ENCODE measurements around the gene PALLD. TPM values are rescaled to one million over a fixed set of nuclear protein-coding genes. Genes with fewer than 3 reads are reported as not detected.

Gene PALLD
- total RNA-seq, 1 experiment from 2014 or later, result 176 TPM

DNA sequence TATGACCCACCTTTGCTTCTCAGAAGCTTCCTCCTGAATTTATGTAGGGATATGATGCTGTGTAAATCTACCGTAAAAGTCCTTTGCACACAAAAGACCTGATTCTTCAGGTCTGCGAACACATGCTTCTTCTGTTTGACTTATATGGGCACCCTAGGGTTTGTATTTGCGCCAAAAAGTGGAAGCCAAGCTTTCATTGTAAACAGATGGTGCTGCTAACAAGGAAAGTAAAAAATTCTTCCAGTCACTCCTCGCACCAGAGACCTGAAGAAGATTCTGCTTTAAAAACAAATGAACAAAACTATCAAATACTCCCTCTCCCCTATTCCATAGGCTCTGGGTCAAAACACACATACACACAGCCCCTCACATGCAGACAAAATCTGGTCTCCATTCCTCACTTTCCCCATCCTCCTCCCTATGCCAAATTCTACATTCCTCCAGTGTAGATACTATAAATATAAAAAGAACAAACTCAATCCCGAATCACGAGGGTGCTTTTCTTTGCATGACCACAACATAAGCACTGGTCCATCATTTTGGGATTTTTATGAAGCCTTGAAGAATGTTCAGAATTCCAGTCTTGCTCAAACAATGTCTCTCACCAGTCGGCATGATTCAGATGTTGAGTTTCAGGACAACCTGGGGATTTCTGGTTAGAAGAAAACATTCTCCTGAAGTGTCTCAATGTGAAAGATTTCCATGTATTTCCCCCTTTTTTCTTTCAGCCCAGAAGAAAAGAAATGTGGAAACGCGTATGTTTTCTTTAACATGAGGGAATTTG, 125.1 kb downstream of the PALLD start:
- DNase-seq (ENCODE audit: low read depth), result peak; percentile 95

DNA sequence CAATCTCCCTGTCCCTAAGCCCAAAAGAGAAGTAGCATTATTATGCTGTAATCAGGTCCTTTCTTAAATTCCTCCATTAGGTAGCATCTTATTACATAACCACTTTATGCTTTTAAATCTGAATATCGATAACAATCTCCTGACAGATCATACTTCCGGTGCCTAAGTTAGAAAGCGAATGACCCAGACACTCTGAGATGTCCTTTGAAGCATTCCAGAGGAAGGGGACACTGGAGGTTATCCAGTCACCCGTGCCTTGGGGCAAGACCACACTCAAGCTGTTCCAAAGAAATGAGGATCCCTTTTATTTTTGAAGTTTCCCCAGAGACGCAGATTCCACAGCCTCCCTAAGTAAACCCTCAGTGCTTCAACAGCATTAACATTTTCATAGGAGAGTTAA, 125.7 kb downstream of the PALLD start:
- no peak for DNase-seq (ENCODE audit: low read depth)

DNA sequence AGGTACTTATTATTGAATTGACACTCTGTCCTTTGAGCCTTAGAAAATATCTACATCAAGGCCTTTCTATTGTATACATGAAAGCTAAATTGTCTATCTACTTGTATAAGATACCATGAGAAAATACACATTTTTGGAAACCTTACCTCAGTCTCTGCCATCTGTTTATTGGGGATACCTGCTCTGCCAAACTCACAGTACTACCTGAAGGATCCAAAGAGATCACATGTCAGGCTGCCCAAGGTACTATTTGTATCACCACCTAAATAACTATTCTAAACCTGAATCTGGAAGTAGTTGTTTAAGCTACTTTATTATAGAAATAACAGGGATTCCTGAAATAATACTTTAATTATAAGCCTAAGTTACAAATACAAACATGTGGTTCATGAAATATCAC, 126.2 kb downstream of the PALLD start:
- no peak for DNase-seq (ENCODE audit: low read depth)

DNA sequence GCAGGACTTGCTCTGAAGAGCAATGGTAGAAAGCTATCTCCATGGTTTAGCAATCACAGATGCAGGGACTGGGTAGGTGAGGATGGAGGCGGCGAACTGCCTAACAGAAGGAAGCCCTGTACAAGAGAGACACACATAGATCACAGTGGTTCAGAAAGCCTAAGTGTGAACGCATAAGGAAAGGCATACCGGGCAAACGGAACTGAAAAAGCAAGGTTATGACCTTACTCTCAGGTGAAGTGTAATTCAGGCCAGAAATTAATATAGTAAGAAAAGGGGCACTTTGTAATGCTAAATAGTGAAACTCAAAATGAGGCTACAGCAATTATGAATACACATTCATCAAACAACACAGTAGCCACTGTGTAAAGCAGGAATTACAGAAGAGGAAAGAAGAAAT, 126.6 kb downstream of the PALLD start:
- DNase-seq (ENCODE audit: low read depth), result no peak

DNA sequence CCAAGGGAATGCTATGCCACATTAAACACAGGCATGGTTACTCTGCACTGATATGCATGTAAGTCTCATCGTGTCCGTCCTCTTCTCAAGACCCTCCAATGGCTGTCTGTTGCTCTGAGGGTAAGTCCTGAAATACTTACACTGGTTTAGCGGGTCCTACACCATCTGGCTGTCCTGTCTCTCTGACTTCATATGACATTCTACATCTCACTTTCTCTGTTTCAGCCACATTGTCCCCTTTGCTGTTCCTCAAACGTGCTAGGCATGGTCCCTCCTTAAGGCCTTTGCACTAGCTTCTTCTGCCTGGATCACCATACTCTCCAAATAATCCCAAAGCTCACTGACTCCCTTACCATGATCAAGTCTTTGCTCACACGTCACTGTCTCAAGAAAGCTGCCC, 131.4 kb downstream of the PALLD start:
- DNase-seq (ENCODE audit: low read depth), result no peak

DNA sequence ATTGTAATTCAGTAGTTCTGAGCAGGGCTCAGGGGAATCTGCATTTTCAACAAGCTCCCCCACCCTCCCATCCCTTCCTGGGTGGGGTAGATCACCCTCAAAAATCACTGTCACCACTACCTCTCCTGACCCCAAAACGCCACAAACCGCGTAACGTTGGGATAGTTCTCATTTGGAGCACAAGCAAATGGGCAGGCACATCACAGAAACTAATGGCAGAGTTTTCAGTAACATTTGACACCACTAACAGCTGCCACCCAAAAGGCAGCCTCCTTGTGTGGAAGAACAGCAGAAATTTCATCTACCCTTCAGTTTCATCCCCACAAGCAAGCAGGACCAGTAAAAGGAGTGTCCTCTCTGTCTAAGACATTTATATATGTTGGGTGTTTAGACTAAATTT, 132.7 kb downstream of the PALLD start:
- peak; percentile 84 for DNase-seq (ENCODE audit: low read depth)

DNA sequence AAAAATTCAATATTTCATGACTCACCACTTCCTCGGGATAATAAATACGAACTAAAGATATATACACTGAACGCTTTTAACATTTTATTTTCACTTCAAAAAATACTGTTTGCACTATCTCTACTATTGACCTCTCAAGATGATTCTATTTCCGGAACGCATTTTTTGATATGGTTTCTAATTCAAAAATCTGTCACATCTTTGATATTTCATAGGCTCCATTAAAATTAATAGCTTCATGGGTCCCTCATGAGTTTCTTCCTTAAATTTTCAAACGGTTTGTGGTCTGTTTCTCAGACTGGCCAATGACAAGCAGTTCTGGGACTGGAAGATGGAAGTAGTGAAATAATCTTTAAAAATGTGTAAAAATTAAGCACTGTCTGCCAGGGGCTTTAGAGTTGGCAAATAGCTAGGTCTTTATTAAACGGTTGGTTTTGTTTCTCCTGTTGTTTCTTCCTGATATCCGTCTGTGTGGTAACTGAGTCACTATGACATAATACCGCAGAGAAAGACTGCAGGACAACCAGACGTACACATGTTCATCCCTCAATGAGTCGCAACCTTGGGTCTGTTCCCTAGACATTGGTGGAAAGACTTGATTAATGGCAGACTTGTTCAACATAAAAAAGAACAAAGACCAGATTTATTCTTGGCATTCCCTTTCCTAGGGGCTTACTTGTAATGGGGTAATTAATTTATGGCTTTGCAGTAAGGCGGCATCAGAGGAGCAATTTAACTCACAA, 133.8 kb downstream of the PALLD start:
- DNase-seq (ENCODE audit: low read depth), result peak; percentile 97

DNA sequence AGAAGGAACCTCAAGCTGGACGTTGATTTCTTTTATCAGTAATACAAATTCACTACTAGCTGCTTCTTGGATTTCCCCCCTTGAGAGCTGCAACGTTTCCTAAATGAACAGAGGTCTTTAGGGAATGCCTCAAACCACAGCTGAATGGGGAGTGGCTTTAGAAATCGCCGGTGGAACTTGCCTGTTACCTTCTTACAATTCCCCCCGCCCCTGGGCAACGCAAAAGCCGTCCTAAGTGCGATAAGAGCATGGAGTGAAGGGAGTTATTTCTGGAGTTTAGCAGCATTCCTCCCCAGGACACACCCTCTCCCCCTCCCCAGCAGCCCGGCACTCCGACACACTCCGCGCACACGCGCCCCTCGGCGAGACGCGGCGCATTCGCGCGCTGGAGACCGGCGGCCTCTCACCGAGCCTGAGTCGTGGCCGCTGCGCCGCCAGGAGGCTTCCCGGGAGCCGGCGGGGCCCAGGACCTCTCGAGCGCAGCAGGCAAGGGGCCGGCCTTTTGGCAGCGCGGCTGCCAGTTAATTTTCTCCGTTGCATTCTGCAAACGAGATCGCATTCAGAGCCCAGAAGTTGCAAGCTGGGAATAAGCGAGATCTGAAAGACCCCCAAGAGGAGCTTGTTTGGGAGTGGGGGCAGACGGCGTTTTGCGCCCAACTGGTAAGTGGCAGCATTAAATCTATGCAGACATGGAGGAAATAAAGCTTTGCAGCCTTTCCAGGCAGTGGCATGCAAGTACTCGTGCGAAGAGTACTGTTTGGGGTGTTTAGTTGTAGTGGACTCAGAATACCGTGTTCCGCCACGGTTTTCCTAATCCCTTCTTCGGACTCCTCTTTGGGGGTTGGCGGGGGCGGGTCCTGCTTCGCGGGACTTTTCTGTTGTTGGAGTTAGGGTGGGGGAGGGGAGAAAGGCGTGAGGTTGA, 134.7 kb downstream of the PALLD start:
- peak; percentile 88 for DNase-seq (ENCODE audit: low read depth)

DNA sequence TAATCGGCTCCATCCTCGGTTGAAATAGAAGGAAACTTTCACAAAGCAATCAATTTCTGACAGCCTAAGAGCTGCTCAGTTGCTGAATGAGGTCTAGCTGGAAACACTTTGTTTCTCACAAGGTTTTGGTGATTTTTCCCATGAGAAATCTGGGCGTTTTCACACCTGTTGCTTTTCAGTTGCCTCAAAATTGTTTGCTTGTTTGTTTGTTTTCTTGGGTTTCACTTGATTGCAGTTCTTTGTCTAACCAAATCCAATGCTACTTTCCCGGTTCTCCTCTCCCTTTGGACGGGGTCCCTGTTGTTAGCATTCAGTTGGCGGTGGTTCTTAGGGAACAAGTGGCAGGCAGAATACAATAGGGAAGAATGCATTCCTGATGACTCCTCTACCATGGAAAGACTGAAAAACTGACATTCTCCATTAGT, 135.5 kb downstream of the PALLD start:
- peak; percentile 60 for DNase-seq (ENCODE audit: low read depth)

DNA sequence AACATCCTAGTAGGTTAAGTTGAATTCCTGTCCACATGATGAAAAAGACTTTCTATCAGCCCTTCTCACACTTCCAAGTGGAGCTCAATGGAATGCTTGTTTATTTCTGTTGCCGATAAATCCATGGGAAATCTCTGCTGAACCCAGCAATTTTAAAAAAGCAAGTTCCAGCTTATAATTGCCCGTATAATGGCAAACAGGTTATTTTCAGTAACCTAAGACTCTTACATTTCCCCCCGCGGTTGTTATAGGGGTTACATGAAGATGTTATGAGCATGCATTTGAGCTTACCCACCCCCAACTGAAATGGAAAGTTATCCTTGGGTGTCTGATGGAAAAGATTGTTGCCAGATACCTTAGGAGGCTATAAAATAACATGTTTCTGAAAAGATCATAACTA, 136.2 kb downstream of the PALLD start:
- peak; percentile 64 for DNase-seq (ENCODE audit: low read depth)

DNA sequence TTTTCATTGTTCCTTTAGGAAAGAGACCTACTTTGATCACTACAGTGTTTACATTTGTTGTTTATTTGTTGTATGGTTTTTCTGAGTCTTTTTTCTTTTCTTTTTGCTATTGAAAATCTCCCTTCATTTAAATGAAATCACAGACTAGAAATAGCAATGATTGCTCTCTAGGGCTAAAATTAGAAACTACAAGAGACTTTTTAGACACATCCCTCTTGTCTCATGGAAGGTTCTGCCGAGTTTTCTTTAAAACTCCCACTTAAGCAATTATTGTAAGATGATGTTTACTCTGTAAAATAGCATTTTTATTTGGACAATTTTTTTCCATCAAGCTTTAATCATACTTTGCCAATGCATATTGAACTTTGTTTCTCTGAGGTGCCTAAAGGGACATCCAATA, 136.6 kb downstream of the PALLD start:
- no peak for DNase-seq (ENCODE audit: low read depth)

DNA sequence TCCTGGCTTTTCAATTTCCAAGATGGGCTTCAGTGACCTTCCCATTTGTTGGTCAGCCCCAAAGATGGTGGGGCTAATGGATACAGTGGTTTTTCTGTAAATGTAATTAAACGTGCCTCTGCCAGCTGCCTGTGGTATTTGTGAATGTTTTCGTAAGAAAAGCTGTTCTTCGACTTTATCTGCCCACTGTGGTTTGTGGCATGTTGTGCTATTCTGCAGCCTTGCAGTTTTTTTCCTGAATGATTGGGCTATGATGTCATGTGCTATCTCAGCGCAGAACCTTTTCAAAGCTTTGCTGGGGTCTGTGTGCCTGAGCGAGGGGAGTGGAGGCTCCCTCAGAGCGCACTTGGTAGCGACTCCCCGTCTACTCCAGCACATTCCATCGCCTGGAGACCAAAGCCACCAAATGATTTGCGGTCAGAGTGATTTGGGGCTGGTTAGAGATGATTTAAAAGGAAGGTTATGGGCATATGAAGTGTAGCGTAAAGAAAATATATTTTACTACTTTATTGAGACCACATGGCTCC, 137.5 kb downstream of the PALLD start:
- peak; percentile 99 for DNase-seq (ENCODE audit: low read depth)

DNA sequence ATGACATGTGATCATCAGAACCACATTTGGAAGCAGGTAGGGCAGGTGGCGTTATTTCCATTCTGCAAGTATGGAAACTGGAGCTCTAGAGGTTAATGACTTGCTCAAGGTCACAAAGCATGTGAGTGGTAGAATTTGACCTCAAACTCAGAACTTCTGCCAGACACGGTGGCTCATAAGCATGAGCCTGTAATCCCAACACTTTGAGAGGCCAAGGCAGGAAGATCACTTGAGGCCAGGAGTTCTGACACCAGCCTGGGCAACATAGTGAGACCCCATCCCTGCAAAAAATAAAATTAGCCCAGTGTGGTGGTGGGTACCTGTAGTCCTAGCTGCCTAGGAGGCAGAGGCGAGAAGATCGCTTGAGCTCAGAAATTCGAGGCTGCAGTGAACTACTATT, 139.2 kb downstream of the PALLD start:
- no peak for DNase-seq (ENCODE audit: low read depth)

DNA sequence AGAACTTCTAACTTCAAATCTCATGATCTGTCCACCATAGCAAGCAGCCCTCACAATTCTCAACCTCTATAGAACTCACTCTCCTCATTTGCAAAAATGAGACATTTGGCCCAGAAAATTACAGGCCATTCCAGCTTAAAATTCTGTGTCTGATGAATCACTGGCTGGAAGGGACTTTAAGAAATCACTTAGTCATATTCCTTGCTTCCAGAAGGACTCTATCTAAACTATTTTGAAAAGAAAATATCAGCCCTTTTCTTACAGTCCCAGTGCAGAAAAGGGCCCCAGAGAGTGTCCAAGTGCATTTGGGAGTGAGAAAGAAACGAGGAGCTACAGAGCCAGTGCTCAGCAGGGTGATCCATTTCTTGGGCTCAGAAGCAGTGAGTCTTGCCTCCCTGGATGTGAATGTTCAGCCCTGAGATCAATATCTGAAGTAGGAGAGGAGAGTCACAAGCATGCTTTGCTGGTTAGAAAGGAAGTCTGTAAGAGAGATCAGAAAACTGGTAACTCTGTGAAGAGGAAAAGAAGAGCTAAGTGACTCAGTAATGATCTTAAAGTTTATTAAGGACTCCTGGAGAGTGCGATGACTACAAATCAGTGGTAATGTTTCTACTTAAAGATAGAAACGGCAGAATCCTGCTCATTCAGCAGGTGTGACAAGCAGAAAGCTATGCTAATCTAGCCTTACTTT, 139.8 kb downstream of the PALLD start:
- peak; percentile 81 for DNase-seq (ENCODE audit: low read depth)

DNA sequence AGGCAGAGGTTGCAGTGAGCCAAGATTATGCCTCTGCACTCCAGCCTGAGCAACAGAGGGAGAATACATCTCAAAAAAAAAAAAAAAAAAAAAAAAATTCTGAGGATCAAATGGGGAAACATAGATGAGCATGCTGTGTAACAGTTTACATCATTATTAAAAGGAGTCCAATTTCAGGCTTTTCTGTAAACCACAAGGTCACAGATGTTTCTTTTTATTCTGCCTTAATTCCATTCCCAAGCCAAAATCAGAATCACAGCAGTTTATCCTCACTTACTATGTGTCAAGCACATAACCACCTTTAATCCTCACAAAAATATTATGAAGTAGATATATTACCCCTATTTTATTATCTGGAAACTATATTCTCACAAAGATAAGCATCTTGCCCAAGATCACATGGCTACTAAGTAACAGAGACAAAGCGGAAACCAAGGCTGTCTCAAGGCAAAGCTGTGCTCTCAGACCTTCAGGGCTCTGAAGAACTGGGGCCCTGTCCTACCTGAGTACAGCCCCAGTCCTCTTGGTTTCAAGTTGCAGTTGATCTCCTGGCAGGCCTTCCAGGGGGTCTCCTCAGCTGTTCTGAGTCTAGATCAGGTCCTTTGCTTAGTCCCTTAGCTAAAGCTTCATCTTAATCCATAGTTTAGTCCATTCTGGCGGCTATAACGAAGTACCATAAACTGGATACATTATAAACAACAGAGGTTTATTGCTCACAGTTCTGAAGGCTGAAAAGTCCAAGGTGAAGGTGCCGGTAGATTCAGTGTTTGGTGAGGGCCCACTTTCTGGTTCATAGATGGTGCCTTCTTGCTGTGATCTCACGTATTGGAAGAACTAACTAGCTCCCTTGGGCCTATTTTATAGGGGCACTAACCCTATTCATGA, 141.3 kb downstream of the PALLD start:
- peak; percentile 68 for DNase-seq (ENCODE audit: low read depth)

DNA sequence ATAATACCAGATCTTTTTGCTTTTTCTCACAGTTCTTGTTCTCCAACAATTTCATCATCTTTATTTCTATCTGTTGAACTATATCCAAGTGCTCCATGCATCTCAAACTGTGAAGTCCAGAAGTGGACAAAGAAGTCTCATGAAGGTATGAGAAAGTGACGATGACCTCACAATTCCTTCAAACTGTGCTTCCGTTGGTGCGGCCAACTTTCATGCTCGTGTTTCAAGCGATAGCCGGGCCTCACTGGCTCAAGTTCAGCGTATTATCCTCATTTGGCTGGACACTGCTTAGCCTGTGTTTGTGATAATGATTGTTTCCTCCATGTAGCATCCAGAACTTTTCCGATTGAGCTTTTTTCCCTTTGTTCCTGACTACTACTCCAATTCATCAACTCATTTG, 143.1 kb downstream of the PALLD start:
- no peak for DNase-seq (ENCODE audit: low read depth)

DNA sequence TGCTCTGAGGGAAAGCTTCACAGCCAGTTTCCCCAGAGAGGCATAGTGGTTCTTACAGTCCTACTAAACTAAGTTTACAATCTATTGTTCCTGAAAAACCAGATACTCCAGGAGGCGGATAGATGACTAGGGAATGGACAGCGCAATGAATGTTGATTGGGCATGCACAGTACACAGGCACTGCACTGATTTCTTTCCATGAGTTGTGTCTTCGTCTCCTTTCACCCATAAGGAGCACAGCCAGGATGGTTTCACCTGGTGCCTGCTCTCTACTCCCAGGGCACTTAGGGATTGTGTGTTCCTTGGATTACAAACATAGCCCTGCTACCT, 144.9 kb downstream of the PALLD start:
- no peak for DNase-seq (ENCODE audit: low read depth)

DNA sequence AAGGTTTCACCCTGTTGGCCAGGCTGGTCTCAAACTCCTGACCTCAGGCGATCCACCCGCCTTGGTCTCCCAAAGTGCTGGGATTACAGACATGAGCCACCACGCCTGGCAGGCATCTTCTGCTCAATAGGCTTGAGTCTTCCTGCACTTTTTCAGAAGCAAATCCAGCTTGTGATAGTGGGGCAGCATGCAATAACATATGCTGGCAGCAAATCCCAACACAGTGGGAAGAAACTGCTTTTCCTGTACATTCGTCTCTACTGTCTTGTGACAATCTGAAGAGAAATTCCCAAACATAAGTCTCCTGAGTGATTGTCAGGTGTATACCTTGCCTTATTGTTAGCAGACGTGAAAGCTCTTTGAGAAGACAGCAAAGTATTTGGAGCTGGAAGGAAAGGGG, 145.7 kb downstream of the PALLD start:
- DNase-seq (ENCODE audit: low read depth), result no peak

DNA sequence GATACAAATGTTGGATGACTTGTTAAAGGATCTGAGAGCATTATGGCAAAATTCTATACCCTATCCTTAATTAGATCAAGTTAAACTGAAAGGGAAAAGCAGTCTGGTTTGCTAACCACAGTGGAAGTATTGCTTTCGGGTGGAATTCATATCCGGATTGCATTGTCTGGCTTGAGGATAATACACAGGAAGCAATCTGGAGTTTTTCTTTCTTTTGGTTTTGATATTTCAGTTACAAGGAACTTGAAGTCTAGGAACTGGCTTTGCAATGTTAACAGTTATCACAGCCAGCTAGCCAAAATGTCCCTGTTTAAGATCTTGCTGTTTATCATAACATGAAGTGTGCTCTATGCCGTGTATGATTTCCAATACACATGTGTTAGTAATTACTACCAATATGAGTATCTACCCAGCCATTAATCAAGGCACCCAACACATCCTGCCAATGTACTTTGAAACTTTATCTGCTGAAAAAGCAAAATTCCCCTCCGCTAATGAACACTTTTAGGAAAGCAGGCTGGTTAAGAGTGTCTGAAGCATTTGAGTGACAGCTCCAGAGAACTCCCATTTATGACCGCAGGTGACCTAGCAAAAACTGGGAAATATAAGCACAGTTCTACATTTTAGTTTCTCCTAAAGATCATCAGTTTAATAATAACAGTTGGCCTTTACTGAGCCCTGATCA, 146.4 kb downstream of the PALLD start:
- DNase-seq (ENCODE audit: low read depth), result no peak

DNA sequence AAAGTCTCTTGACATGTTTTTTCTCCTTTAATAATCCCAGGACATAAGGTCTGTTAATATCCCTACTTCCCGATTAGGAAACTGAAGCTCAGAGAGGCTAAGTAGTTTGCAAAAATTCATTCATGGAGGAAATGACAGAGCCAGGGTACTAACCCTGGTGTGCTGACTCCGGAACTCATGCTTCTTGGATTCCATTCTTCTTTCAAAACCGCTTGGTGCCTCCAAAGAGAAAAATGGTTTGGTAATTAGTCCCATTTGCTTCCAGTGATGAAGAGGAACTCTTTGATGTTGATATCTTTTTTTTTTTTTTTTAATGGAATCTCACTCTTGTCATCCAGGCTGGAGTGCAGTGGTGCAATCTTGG, 146.9 kb downstream of the PALLD start:
- no peak for DNase-seq (ENCODE audit: low read depth)
